ENCODE measurements around the gene ANKRD11.

Gene ANKRD11

DNA sequence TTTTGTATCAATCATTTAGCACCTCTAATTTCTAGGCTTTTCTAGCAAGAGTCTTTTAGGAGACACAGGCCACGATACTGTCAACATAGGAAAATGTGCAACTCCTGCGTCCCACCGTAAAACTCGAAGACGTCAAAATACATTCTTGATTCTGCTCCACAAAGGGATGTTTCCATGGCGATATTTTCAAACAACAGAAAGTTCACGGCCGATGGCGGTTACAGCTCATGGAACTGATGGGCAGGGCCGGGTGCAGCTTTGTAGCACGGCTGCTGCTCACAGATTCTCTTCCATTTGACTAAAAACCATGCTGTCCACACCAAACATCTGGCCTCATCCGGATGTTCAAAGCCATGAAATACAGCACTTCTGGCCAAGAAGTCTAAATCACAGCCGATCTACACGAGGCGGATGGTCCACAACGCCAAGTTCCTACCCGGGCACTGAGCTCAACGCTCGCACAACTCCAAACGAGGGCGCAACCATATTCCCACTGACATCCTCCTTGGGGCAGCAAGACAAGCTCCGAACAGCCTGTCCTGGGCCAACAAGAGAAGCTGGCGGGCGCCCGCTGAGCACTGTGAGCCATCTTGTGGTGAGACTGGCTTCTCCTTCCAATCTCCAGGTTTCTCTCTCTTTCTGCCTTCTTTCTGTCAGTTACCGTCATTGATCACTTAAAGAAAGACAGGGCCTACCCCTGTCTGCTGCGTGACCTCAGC, 193.0 kb downstream of the ANKRD11 start:
- Histone ChIP-seq H3K27me3 (ENCODE audit: control insufficient read depth in 1 of 2, insufficient read depth in 2 of 2, low read length in 2 of 2) (no peaks in the 10 kb centered on the region), H3K9ac (ENCODE audit: low read length) (no peak overlapping the region), H3K4me3 (ENCODE audit: low read depth in 1 of 2, low read length in 2 of 2) (no peak overlapping the region), H3K36me3 (ENCODE audit: insufficient read depth, low read length) (no peaks in the 10 kb centered on the region), H3K27ac (ENCODE audit: low read depth, low read length) (no peak overlapping the region), H3K9me3 (ENCODE audit: low read length) (no peaks in the 10 kb centered on the region), H3K4me1 (ENCODE audit: insufficient read depth, low read length) (peaks cover 43% of the 10 kb centered on the region)

DNA sequence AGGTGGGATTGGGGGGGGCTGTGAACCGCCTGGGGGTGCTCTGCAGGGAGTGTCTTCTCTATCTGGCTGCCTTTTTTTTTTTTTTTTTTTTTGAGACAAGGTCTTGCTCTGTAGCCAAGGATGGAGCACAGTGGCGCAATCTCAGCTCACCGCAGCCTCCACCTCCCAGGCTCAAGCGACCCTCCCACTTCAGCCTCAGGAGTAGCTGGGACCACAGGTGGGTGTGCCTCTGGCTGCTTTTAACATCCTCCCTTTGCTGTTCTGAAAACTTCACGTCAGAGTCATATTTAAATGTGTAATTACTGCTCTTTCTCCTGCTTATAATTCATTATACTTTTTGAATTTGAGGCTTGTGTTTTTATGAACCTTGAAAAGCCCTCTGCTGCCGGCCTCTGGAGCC, 194.4 kb downstream of the ANKRD11 start:
- Histone ChIP-seq H3K4me1 (ENCODE audit: insufficient read depth, low read length) (peaks cover 31% of the 10 kb centered on the region), H3K9ac (ENCODE audit: low read length) (no peak overlapping the region), H3K9me3 (ENCODE audit: low read length) (no peaks in the 10 kb centered on the region), H3K27me3 (ENCODE audit: control insufficient read depth in 1 of 2, insufficient read depth in 2 of 2, low read length in 2 of 2) (no peaks in the 10 kb centered on the region), H3K36me3 (ENCODE audit: insufficient read depth, low read length) (peaks cover 5% of the 10 kb centered on the region), H3K4me3 (ENCODE audit: low read depth in 1 of 2, low read length in 2 of 2) (no peak overlapping the region), H3K27ac (ENCODE audit: low read depth, low read length) (no peak overlapping the region)

DNA sequence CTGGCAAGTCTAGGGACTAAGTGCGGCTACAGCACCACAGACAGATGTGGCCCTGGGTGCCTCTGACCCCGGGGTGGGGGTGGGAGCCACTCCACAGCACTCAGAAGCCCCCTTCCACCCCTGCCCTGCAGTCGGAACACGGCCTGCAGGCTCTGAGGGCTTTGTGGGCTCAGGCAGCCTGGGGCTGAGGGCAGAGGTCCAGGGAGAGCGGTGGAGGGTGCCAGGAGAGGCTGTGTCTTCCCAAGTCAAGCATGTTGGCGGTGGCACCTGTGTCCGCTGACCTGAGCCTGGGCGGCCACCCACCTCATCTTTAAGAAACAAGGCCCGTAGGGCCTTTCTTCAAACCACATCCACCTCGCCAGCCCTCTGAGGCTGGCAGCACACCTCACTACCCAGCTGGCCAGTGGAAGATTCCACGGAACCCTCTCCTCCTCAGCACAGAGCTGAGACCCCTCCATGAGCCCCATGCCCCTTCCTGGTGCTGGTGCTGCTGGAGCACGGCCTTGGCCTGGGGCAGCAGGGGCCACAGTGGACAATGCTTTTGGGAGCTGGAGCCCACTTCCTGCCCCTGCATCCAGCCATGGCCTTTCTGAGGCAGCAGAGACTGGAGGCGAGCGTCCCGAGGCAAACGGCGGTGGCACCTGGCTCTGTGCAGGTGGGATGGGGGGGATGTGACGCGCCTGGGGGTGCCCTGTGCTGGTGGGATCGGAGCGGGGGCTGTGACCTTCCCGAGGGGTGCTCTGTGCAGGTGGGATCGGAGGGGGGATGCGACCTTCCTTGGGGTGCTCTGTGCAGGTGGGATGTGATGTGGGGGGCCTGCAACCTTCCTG, 195.1 kb downstream of the ANKRD11 start:
- Histone ChIP-seq H3K4me3 (ENCODE audit: low read depth in 1 of 2, low read length in 2 of 2) (no peak overlapping the region), H3K27me3 (ENCODE audit: control insufficient read depth in 1 of 2, insufficient read depth in 2 of 2, low read length in 2 of 2) (no peaks in the 10 kb centered on the region), H3K9ac (ENCODE audit: low read length) (no peak overlapping the region), H3K27ac (ENCODE audit: low read depth, low read length) (no peak overlapping the region), H3K4me1 (ENCODE audit: insufficient read depth, low read length) (peaks cover 25% of the 10 kb centered on the region), H3K9me3 (ENCODE audit: low read length) (no peaks in the 10 kb centered on the region), H3K36me3 (ENCODE audit: insufficient read depth, low read length) (peaks cover 5% of the 10 kb centered on the region)

DNA sequence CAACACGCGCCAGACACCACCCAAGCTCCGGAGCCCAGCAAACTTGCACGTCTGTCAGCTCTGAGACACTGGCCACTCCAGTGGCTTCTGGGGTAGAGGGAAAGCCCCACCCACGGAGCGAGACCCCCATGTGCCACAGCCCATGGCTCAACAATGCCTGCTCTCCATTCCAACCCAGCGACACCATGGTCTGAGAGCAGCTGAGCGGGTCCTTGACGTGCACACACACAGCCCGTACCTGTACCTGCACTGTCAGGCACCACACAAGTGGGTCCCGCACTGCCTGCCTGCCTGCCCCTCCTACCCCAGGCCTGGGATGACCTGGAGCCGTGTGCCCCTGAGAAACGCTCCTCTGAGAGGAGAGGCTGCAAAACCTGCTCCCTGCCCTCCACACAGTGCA, 195.9 kb downstream of the ANKRD11 start:
- Histone ChIP-seq H3K4me1 (ENCODE audit: insufficient read depth, low read length) (peaks cover 21% of the 10 kb centered on the region), H3K9ac (ENCODE audit: low read length) (no peak overlapping the region), H3K9me3 (ENCODE audit: low read length) (no peaks in the 10 kb centered on the region), H3K4me3 (ENCODE audit: low read depth in 1 of 2, low read length in 2 of 2) (no peak overlapping the region), H3K27ac (ENCODE audit: low read depth, low read length) (no peak overlapping the region), H3K36me3 (ENCODE audit: insufficient read depth, low read length) (peaks cover 5% of the 10 kb centered on the region), H3K27me3 (ENCODE audit: control insufficient read depth in 1 of 2, insufficient read depth in 2 of 2, low read length in 2 of 2) (no peaks in the 10 kb centered on the region)

DNA sequence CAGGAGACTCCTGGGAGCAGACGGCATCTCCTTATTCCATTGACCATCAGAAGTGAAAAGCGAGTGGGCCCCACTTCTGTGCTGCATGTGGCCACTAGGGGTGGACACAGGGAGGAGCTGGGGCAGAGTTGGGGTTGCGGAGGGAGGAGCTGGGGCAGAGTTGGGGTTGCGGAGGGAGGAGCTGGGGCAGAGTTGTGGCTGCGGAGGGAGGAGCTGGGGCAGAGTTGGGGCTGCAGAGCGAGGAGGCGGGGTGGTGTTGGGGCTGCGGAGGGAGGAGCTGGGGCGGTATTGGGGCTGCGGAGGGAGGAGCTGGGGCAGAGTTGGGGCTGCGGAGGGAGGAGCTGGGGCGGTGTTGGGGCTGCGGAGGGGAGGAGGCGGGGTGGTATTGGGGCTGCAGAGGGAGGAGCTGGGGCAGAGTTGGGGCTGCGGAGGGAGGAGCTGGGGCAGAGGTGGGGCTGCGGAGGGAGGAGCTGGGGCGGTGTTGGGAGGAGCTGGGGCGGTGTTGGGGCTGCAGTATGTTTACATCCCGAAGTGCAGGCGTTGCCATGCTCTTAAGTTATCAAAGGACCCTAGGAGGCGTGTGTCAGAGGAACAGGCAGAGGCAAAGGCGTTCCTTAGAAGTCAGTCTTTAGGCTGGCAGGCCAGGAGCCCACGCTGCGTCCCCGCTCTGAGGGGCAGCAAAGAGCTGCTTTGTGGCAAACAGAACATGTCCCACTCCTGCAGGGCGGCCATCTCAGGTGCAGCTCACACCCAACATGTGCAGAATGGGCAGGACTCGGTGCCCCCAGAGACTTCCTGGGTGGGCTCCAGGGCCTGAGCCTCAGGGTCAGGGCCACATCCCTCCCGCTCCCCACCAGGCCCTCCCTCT, 196.9 kb downstream of the ANKRD11 start:
- no peak overlapping the region for H3K4me3 ChIP-seq (ENCODE audit: low read depth in 1 of 2, low read length in 2 of 2)
- no peaks in the 10 kb centered on the region for H3K9me3 ChIP-seq (ENCODE audit: low read length)
- no peaks in the 10 kb centered on the region for H3K27me3 ChIP-seq (ENCODE audit: control insufficient read depth in 1 of 2, insufficient read depth in 2 of 2, low read length in 2 of 2)
- no peak overlapping the region for H3K27ac ChIP-seq (ENCODE audit: low read depth, low read length)
- no peak overlapping the region for H3K9ac ChIP-seq (ENCODE audit: low read length)
- H3K4me1 ChIP-seq (ENCODE audit: insufficient read depth, low read length) = peaks cover 21% of the 10 kb centered on the region
- H3K36me3 ChIP-seq (ENCODE audit: insufficient read depth, low read length) = peaks cover 8% of the 10 kb centered on the region

DNA sequence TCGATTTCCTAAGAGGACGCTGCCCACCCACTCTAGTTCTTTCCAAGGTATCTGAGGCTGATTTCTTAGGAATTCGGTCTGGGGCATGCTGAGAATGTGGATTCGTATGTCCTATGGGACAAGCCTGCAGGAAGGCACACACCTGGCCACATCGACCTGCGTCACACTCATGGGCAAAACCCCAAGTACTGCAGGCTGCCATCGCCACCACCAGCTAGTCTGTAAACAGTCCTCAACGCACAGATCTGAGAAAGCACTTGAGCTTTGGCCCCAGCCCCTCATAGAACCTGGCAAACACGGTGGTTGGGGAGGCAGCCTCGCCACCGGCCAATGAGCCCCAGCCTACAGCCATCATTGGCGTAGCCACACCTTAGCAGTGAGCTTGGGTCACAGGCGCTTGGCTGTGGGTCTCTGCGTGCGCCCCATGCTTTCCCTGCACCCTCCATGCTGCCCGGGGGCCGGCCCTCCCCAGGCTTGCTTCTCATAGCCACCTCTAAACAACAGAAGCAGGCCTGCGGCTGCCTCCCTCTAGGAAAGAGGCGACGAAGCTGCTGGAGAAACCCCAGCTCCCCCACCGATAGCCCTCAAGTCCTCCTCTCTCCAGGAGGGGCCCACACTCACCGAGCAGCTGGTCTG, 197.8 kb downstream of the ANKRD11 start:
- Histone ChIP-seq H3K36me3 (ENCODE audit: insufficient read depth, low read length) (peaks cover 16% of the 10 kb centered on the region), H3K9ac (ENCODE audit: low read length) (no peak overlapping the region), H3K27ac (ENCODE audit: low read depth, low read length) (no peak overlapping the region), H3K4me3 (ENCODE audit: low read depth in 1 of 2, low read length in 2 of 2) (no peak overlapping the region), H3K9me3 (ENCODE audit: low read length) (no peaks in the 10 kb centered on the region), H3K27me3 (ENCODE audit: control insufficient read depth in 1 of 2, insufficient read depth in 2 of 2, low read length in 2 of 2) (no peaks in the 10 kb centered on the region), H3K4me1 (ENCODE audit: insufficient read depth, low read length) (peaks cover 21% of the 10 kb centered on the region)

DNA sequence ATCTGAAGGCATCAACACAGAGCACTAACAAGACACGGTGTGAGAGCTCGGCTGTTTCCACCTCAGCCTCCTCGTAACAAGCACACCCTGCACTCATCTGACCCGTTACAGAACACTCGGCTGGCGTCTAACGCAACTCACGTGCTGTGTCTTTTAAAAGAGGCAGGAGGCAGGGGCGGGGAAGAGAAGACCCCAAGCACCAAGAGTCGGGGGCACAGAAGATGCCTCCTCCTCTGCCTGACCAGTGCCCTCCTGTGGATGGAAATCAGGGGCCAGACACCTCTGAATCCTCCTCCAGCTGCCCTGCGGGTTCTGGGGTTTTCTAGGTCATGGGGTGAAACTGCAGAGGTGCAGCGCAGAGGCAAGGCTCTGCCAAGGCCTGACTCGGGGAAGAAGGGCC, 198.6 kb downstream of the ANKRD11 start:
- Histone ChIP-seq H3K27me3 (ENCODE audit: control insufficient read depth in 1 of 2, insufficient read depth in 2 of 2, low read length in 2 of 2) (no peaks in the 10 kb centered on the region), H3K4me3 (ENCODE audit: low read depth in 1 of 2, low read length in 2 of 2) (no peak overlapping the region), H3K9me3 (ENCODE audit: low read length) (no peaks in the 10 kb centered on the region), H3K27ac (ENCODE audit: low read depth, low read length) (no peak overlapping the region), H3K4me1 (ENCODE audit: insufficient read depth, low read length) (peaks cover 14% of the 10 kb centered on the region), H3K36me3 (ENCODE audit: insufficient read depth, low read length) (peaks cover 16% of the 10 kb centered on the region), H3K9ac (ENCODE audit: low read length) (no peak overlapping the region)

DNA sequence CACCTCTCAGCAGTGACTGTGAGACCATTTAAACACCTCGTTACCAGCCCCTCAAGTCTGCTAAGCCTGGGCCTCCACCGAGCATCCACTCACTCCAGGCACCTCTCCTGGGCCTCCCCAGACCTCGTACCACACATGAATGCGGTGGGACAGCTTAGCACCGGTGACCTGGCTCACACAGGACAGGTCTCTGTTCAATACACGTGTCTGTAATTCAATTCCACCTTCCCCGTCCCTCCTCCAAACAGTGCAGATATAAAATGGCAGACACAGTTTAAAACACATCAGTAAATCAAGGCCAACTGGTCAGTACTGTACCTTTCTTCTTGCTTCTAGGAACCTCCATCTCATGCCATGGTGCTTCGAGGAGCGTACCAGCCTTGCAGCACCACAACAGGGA, 199.0 kb downstream of the ANKRD11 start:
- no peak overlapping the region for H3K27ac ChIP-seq (ENCODE audit: low read depth, low read length)
- no peak overlapping the region for H3K4me3 ChIP-seq (ENCODE audit: low read depth in 1 of 2, low read length in 2 of 2)
- no peak overlapping the region for H3K9ac ChIP-seq (ENCODE audit: low read length)
- H3K9me3 ChIP-seq (ENCODE audit: low read length) = no peaks in the 10 kb centered on the region
- no peaks in the 10 kb centered on the region for H3K27me3 ChIP-seq (ENCODE audit: control insufficient read depth in 1 of 2, insufficient read depth in 2 of 2, low read length in 2 of 2)
- H3K36me3 ChIP-seq (ENCODE audit: insufficient read depth, low read length) = peaks cover 17% of the 10 kb centered on the region
- H3K4me1 ChIP-seq (ENCODE audit: insufficient read depth, low read length) = peaks cover 11% of the 10 kb centered on the region

DNA sequence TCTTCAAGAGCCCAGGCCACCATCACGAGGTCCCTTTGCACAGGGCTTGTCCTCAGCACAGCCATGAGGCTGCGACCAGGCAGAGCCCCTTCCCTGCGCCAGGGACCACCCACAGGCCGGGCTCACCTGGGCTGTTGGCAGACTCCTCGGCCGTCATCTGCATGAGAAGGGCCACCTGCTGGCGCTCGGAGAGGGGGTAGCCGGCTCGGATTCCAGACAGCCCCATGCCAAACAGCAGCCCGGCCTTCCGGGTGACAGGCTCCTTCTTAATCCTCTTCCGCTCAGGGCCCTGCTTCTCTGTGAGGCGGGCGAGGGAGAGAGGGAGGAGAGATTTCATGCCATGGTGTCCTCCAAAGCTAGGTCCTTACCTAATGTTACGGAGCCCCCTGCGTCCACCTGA, 199.5 kb downstream of the ANKRD11 start:
- Histone ChIP-seq H3K27ac (ENCODE audit: low read depth, low read length) (no peak overlapping the region), H3K9ac (ENCODE audit: low read length) (no peak overlapping the region), H3K4me3 (ENCODE audit: low read depth in 1 of 2, low read length in 2 of 2) (no peak overlapping the region), H3K36me3 (ENCODE audit: insufficient read depth, low read length) (peaks cover 21% of the 10 kb centered on the region), H3K27me3 (ENCODE audit: control insufficient read depth in 1 of 2, insufficient read depth in 2 of 2, low read length in 2 of 2) (no peaks in the 10 kb centered on the region), H3K9me3 (ENCODE audit: low read length) (no peaks in the 10 kb centered on the region), H3K4me1 (ENCODE audit: insufficient read depth, low read length) (peaks cover 11% of the 10 kb centered on the region)

DNA sequence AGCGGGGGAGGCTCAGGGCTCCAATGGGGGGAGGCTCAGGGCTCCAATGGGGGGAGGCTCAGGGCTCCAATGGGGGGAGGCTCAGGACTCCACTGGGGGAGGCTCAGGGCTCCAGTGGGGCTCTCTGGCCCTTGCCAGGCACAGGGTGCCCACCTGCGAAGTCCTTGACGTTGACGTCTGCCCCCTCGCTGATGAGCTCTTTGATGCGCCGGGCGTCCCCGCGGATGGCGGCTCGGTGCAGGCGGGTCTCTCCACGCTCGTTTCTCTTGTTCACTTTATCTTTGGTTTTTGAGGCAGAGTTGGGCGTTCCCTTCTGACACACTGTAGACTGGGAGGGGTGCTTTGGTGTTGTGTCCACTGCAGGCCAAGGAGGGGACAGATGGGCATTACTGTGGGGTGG, 199.9 kb downstream of the ANKRD11 start:
- peaks cover 26% of the 10 kb centered on the region for H3K36me3 ChIP-seq (ENCODE audit: insufficient read depth, low read length)
- H3K9ac ChIP-seq (ENCODE audit: low read length) = no peak overlapping the region
- H3K27ac ChIP-seq (ENCODE audit: low read depth, low read length) = no peak overlapping the region

More for the DNA sequence above, 199.9 kb downstream of the ANKRD11 start:
- Histone ChIP-seq H3K4me1 (ENCODE audit: insufficient read depth, low read length) (peaks cover 11% of the 10 kb centered on the region), H3K4me3 (ENCODE audit: low read depth in 1 of 2, low read length in 2 of 2) (no peak overlapping the region), H3K9me3 (ENCODE audit: low read length) (no peaks in the 10 kb centered on the region), H3K27me3 (ENCODE audit: control insufficient read depth in 1 of 2, insufficient read depth in 2 of 2, low read length in 2 of 2) (no peaks in the 10 kb centered on the region)

All from muscle layer of colon (tissue), 2 donors.